Measurements from ENCODE around the gene GAB2. TPM values are rescaled to one million over a fixed set of nuclear protein-coding genes. Genes with fewer than 3 reads are reported as not detected.

Gene GAB2
- total RNA-seq, 4 donors from 2014 or later = 15.9 to 82.3 (median 21.1) TPM

GRCh38 chr11:78380615-78381051, 37.0 kb downstream of the GAB2 start:
- Histone ChIP-seq H3K9me3 (no peaks in the 10 kb centered on the region), H3K27me3 (no peaks in the 10 kb centered on the region), H3K4me1 (peaks cover 4% of the 10 kb centered on the region in 2 donors), H3K4me3 (no peak overlapping the region), H3K36me3 (no peaks in the 10 kb centered on the region), H3K27ac (no peak overlapping the region)
- DNase-seq = no peak
- no peak for TF ChIP-seq CTCF (IDR thresholded peaks at IDR 0.05)
- intact Hi-C loops (cut with DNase I; ENCODE audit: low total_unique reads) = no loop called here

GRCh38 chr11:78379039-78379670, 38.5 kb downstream of the GAB2 start:
- no peak for DNase-seq
- H3K4me3 ChIP-seq = no peak overlapping the region
- no peaks in the 10 kb centered on the region for H3K36me3 ChIP-seq
- intact Hi-C loops (cut with DNase I; ENCODE audit: low total_unique reads) = no loop called here
- H3K4me1 ChIP-seq = peaks cover 4% of the 10 kb centered on the region in 2 donors
- H3K9me3 ChIP-seq = no peaks in the 10 kb centered on the region
- H3K27me3 ChIP-seq = no peaks in the 10 kb centered on the region
- TF ChIP-seq CTCF (IDR thresholded peaks at IDR 0.05) = no peak
- no peak for TF ChIP-seq POLR2A (IDR thresholded peaks at IDR 0.05)
- no peak overlapping the region for H3K27ac ChIP-seq

- no peak overlapping the region for H3K27ac ChIP-seq
- H3K9me3 ChIP-seq = no peaks in the 10 kb centered on the region
- intact Hi-C loops (cut with DNase I; ENCODE audit: low total_unique reads) = no loop called here
- no peak overlapping the region for H3K4me3 ChIP-seq
- no peaks in the 10 kb centered on the region for H3K36me3 ChIP-seq
- TF ChIP-seq POLR2A (IDR thresholded peaks at IDR 0.05) (no peak), CTCF (IDR thresholded peaks at IDR 0.05) (no peak)
- H3K4me1 ChIP-seq = peaks cover 4% of the 10 kb centered on the region in 2 donors
- H3K27me3 ChIP-seq = no peaks in the 10 kb centered on the region
- no peak for DNase-seq
Measured at GRCh38 chr11:78377625-78378418, 39.8 kb downstream of the GAB2 start.

- no peak for DNase-seq
- no peak for TF ChIP-seq POLR2A (IDR thresholded peaks at IDR 0.05)
- TF ChIP-seq CTCF (IDR thresholded peaks at IDR 0.05) = no peak
- Histone ChIP-seq H3K9me3 (no peaks in the 10 kb centered on the region), H3K27me3 (no peaks in the 10 kb centered on the region), H3K36me3 (no peaks in the 10 kb centered on the region), H3K27ac (no peak overlapping the region), H3K4me1 (peaks cover 4% of the 10 kb centered on the region in 2 donors), H3K4me3 (no peak overlapping the region)
- intact Hi-C loops (cut with DNase I; ENCODE audit: low total_unique reads) = no loop called here
Measured at GRCh38 chr11:78376858-78377257, 40.8 kb downstream of the GAB2 start.

GRCh38 chr11:78374917-78375316, 42.7 kb downstream of the GAB2 start:
- Histone ChIP-seq H3K36me3 (no peaks in the 10 kb centered on the region), H3K27ac (no peak overlapping the region), H3K27me3 (no peaks in the 10 kb centered on the region), H3K9me3 (no peaks in the 10 kb centered on the region), H3K4me3 (no peak overlapping the region), H3K4me1 (peaks cover 4% of the 10 kb centered on the region in 2 donors)
- intact Hi-C loops (cut with DNase I; ENCODE audit: low total_unique reads) = no loop called here
- TF ChIP-seq CTCF (IDR thresholded peaks at IDR 0.05) = no peak
- no peak for TF ChIP-seq POLR2A (IDR thresholded peaks at IDR 0.05)
- DNase-seq = no peak
